HG03354 (cell line): ENCODE results near the gene SOBP.

Source experiments
- ATAC-seq: cut with Tn5 transposase; IDR thresholded peaks from one replicate; pipeline ENCODE4 v1.9.1; 2021; ENCODE audit warnings: mild to moderate bottlenecking; ENCODE audit not compliant: unreplicated experiment, poor library complexity, severe bottlenecking

SOBP gene

GRCh38 chr6:107648983-107649382, 159.1 kb downstream of the SOBP start:
- no peak for ATAC-seq

DNA sequence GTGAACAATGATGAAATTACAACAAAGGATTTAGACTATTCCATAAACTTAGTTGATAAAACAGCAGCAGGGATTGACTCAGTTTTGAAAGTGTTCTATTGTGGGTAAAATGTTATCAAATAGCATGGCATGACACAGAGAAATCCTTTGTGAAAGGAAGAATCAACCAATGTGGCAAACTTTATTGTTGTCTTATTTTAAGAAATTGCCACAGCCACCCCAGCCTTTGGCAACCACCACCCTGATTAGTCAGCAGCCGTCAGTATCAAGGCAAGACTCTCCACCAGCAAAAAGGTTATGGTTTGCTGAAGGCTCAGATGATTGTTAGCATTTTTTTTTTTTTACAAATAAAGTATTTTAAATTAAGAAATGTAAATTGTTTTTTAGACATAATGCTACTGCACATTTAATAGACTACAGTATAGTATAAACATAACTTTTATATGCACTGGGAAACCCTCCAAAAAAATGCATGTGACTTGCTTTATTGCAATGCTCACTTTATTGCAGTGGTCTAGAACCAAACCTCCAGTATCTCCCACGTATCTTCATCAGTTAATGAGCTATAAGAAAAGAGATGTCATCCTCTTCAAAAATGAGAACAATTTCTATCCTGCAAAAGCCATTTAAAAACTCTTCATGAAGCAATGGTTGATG, 162.7 kb downstream of the SOBP start:
- no peak for ATAC-seq

GRCh38 chr6:107653183-107653580, 163.3 kb downstream of the SOBP start:
- ATAC-seq, result no peak

GRCh38 chr6:107653861-107654394, 164.0 kb downstream of the SOBP start:
- ATAC-seq, result no peak

DNA sequence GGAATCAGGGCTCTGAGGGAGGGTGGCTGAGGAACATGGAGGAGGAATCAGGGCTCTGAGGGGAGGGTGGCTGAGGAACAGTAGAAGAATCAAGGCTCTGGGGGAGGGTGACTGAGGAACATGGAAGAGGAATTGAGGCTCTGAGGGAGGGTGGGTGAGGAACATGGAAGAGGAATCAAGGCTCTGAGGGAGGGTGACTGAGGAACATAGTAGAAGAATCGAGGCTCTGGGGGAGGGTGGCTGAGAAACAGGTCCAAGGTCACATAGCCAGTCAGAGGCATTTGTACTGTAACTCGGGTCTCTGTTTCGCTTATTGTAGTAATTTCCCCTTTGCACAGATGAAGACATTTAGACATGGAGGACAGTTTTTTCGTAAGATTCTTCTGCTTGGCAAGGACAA, 164.8 kb downstream of the SOBP start:
- ATAC-seq, result no peak

DNA sequence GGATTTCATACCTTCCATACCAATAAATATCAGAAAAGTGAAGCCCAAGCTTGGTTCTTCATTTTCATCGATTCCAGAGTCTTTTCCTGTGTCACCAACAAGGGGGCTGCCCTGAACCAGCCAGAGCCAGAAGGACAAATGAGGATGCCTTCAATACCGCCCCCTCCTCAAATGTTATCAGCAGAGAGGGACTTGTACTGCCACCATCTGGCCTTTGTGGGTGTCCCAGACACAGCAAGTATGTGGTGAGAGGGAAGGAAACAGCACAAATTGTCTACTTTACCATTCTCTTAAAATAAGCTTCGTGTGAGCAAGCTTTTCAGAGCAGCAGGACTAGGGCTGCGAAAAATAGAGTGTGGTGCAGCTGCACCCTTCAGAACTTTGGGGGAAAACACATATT, 165.3 kb downstream of the SOBP start:
- no peak for ATAC-seq

- no peak for ATAC-seq
Observed at GRCh38 chr6:107655864-107656263, 165.9 kb downstream of the SOBP start.

- ATAC-seq, result no peak
Observed at GRCh38 chr6:107656401-107656800, 166.5 kb downstream of the SOBP start.

- ATAC-seq, result no peak
Observed at GRCh38 chr6:107656883-107657282, 167.0 kb downstream of the SOBP start.

- ATAC-seq, result no peak
Observed at GRCh38 chr6:107657373-107657754, 167.4 kb downstream of the SOBP start.

GRCh38 chr6:107657755-107658461, 168.0 kb downstream of the SOBP start:
- ATAC-seq, result peak; percentile 89

DNA sequence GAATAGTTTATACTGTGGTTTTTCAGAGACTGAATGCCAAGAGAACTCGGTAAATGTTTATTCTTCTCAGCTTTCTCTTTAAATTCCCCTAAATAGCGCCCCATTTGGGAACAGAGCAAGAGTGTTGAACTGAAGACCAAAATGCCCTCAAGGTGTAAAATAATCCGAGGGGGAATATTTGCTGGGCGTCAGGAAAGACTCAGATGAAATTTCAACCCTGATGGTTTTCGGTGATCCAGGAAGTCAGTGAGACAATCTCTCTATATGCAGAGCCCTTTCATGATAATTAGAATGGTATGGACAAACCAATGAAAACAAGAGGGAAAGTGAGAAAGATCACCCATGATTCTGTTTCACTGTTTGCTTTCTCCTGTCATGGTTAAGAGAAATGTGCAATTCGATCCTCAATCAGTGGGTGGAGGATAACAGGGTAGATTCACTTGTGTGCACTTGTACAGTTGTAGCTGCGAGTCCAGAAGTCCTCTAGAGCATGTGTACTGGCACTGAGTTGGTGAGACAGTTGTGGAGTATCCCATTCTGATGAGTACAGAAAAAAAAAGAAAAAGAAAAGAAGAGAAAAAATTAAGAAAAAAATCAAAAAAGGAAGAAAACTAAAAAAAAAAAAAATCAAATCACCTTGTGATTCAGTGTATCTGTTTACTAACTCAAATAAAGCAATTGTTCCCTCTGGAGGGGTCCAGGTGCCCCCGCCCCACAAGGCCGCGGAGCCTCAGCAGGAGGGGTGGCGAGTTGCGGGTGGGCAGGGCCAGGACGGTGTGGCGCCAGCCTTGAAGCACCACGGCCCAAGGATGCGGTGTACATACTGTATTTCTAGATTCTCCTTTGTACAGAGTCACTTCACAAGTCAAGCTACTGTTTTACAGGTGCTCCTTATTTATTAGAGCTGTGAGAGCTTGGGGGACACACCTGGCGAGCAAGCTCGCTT, 169.3 kb downstream of the SOBP start:
- ATAC-seq, result no peak

GRCh38 chr6:107660839-107661238, 170.9 kb downstream of the SOBP start:
- ATAC-seq, result no peak

- no peak for ATAC-seq
Observed at GRCh38 chr6:107661291-107661690, 171.4 kb downstream of the SOBP start.

DNA sequence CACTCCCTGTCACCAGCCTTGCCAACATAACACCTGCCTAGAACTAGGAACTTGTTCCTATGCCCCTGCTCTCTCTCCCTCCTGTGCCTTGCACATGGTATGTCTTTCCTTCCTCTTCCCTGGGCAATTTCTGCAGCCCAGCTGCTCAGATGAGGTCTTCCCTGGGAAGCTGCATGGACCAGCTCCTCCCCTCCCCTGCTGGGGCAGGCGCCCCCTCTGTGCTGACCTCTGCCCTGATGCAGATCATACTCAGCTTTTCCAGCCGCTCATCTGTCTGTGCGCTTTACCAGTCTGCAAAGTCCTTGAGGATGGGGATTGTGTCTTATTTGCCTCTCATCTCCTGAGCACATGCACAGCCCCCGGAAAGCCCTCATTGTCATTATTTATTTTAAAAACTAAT, 172.4 kb downstream of the SOBP start:
- ATAC-seq, result no peak

GRCh38 chr6:107663308-107663707, 173.4 kb downstream of the SOBP start:
- ATAC-seq, result no peak

DNA sequence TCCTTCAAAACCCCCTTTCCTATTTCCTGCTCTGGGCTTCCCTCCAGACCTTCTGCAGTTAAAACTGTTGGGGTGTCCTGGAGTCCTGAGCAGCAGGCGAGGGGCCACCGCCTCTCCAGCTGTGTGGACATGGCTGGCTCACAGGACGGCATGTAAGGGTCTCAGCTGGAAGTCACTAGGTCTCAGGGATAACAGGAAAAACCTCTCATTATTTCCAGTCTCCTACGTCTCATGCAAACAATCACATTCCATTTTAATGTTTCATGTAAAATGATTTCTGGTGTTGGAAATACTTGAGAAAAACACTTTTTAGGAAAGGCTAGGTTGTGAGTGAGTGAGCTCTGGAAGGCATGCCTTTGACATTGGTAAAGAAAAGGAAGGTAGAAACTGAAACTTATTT, 175.5 kb downstream of the SOBP start:
- no peak for ATAC-seq

GRCh38 chr6:107666084-107666980, 176.4 kb downstream of the SOBP start:
- no peak for ATAC-seq

DNA sequence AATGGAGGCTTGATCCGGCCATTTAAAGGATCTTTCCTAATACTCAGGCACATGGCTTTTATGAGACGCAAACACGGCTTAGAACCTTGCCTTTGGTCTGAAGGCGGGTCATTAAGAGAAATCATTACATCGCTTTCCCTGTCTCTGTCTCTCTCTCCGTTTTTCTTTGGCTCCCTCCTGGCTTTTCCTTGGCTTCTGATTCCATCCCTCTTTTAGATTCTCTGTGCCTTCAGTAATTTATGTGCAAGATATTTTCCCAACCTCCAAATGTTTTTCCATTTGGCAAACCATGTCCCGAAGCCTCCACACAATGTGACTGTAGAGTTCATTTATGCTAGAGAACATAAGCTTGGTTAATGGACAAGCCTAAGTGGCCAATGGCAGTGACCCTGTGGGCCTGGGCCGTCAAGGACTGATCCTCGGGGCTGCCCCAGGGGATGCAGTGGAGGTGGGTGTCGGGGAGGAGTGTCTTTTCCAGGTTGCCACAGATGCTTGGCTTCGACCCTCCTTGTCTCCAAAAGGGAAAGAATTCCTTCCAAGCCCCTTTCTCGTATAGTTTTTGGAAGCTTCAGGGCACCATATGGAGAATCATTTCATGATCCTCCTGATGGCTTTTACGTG, 177.2 kb downstream of the SOBP start:
- ATAC-seq, result no peak
